HG02571 (cell line): ENCODE results near the gene WARS2.

Source experiments
- ATAC-seq: cut with Tn5 transposase; IDR thresholded peaks from one replicate; pipeline ENCODE4 v1.9.1; 2021; ENCODE audit warnings: mild to moderate bottlenecking, moderate library complexity; ENCODE audit not compliant: unreplicated experiment

Gene WARS2

DNA sequence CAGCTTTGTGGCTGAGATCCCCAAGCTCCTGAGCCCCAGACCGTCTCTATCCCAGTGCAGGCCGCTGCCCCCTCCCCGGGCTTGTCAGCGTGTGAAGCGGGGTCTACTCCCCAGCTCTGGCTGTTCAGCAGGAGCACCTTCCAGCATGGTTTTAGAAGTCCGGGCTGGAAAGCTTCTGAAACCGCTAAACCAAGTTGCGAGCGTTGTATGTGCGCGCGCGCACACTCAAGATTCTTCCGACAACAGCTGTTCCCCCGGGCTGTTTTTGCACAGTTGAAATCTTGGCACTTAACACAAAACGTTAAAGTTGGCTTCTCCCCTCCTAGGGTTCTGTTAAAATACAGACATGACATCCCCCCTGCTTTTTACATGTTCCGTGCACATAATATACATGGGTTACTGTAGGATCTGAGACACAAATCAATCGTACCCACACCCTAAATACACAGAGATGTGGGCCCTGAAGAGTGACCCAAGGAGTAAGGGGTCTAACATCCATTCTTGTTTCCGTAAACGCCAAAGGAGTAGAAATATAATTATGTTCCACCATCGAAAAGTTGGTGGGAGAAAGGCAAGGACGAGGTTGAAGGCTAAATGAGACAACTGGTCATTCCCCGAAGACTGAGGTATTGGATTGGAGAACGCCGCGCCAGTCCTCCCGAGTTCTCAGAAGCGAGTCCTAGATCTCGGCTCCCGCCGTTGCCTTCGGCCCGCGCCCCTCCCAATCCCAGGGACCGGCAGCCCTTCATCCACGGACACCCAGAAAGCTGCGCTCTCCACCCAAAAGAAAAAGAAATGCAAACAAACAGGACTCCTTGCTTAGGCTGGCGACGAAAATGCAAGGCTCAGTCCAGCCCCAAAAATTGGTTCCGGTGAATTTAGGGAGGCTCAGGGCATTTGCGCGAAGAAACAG lies 153.6 kb downstream of the WARS2 start:
- no peak for ATAC-seq

DNA sequence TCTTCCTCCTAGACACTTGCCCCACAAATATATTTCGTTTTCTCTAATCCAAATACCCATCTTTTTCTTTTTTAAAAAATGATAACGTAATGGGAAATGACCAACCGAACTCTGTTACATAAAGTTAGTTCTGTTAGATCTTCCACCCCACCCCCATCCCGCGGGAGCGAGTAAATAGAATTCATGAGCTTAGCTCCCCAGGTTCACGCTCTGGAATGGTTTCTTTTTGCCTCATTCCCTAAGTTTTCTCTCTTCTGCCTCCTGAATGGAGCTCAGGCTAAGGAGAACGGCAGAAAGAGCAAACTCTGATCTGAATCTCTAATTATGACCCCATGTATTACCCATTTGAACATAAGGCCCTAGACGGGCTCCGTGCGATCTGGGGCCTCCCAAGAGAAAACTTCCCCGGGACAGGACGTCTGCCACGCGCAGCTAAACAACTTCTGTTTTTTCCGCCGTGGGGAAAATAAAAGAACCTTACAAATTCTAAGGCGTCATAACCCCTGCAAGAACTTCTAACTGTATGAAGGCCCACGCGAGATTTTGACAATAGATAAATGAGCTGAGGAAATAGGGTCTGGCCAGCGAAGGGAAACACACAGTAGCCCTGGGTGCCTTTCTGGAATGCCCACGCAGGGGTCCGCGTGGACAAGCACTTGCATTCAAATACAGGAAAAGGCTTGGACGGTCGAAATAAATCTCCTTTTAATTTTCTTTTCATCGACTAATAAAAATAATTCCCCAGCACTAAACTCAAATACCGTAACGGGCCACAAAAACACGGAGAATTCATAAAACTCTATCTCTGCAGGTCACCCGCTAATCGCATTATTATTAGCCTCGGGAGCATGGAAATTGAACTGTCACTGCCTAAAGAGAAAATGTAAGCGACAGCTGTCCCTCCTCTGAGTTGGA lies 154.6 kb downstream of the WARS2 start:
- no peak for ATAC-seq

DNA sequence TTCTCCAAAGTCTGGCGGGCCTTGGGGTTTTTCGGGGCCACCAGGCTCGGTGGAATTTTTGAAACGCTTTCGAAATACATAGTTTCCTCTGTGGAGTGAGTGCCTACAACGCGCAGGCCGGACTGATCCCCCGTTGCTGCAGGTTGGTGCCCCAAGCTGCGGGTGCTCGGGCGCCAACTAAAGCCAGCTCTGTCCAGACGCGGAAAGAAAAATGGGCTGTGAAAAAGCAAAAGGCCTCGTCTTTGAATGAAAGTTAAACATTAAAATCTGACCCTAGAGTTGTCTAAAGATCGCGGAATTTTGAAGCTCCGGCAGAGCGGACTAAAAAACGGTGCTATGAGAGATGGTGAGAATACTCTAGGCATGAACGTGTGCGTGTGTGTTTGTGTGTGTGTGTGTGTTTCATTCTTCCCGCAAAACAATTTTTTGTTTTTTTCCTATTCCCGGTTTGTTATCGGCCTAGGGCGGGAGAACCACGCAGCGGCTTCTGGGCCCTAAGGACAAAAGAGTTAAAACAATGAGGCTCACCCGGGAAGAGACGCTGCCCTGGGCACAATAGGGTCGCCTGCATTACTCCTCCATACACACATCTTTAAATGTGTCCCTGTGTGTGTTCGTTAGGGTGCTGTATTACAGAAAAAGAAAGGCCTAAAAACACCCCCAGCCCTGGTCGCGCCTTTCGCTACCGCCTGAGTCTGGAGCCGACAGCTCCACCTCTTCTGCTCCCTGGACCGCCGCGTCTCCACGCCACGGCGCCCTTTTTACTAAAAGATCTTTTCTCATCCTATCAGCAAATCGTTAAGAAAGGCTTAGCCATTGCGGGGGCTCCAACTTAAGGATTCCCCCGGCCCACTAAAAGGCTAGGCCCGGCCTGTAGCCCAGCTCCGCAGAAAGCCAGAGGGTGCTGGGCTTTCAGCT lies 155.5 kb downstream of the WARS2 start:
- no peak for ATAC-seq

DNA sequence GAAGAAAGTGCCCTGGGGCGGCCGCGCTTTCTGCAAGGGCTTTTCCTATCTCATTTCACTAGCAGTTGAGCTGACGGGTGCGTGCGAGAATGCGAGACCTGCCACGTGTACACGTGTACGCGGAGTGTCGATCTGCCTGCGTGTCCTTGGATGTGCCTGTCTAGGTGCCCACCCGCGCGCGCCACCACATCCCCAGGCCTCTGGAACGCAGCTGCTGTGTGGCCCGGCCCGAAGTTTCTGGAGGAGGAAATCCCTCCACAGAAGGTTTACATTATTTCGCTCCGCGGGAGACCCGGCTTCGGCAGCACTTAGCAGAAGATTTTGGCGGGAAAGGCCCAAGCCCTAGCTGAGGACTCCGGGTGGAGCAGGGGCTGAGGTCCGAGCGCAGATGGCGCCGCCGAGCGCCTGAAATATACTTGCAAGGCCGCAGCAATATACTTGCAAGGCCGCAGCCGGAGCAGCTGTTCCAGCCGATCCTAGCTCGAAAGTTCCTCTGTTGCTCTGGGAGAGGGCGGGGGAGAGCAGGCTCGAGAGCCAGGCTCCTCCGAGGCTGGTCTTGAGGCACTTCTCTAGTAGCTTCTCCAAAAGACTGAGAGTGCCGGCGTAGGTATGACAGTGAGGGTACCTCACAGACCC lies 156.2 kb downstream of the WARS2 start:
- no peak for ATAC-seq

DNA sequence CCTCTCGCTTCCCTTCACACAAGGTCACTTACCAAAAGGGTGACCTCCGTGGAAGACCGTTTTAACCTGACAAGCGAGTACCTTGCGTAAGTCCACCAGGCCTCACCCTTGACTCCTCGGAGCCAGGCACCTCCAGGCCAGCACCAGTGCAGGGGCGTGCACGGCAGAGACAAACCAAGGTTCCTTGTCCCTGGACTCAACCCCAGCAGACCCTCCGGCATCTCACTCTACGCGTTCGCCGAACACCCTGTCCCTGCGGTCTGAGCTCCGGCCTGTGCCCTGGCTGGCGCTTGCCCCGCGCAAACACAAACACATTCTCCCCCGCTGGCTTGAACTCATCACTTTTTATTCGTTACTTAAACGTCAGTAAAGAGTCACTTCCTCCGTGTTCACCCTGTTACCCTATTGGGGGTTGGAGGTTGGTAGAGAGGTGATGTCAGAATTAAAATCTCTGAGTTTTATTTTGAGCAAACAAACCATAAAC lies 156.9 kb downstream of the WARS2 start:
- no peak for ATAC-seq

DNA sequence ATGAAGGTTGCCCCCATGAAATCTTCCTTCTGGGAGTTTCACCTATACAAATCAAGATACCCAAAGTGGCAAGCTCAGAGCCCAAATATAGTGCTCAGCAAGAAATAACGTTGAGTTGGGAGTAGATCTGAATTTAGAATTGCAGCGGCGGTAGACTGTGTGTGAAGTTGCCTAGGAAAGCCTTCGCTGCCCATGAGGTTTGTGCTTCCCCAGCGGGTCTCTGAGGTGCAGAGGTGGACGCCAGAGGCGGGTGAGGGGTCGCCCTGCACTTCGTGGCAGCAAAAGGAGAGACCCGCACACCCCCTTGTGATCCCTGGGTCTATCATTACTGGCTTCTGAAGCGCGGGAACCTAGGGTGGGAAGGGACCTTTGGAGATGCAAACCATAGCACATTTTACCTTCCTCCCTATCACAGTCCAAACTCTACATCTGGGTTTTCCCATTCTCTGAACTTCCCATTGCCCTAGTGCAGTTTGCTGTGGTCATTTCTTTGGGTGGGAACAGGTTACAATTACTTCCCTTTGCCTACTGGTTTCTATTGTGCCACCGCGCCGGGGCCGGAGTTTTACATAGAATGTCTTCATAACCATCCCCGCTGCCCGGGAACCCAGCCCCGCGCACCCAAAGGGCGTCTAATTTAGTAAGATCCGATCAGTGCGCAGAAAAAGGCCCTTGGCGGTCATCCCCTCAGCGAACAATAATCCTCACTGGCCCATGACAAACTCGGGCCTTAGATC lies 157.5 kb downstream of the WARS2 start:
- ATAC-seq = no peak

DNA sequence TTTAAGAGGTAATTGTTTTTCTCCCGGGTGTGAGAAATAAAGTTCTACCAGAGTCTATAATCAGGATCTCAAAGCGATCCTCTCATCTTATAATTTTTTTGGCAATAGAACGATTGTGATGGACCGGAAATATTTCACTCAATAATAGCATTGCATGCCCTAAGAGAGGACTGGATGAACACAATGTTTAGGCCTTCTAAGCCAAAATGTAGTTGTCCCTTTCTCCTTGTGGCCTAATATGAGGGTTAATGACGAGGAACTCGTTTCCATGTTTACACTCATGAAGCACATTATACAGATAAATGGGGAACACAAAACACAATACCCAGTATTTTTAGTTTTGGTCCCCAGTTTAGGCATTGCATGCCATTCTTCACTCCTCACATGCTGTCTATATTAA lies 158.2 kb downstream of the WARS2 start:
- ATAC-seq = no peak

DNA sequence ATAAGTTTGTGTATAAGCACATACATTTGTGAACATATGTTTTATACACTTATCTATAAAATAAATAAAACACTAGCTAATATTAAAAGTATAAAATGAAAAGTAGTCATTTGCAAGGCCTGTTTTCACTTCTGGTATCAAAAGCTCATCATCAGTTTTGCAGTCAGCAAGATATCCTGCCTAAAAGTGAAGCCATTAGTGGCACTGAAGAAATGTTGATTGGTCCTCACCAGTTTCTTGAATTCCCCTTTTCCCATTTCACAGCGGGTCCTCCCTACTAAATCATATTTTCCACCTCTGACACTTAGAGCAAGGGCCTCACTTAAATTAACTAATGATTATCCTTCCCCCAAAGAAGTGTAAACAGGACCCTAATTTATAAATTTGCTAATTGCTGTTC lies 159.0 kb downstream of the WARS2 start:
- ATAC-seq = no peak
